Inflammatory macrophage treated with lipopolysaccharide for 4 hours (primary cell): ENCODE data around the gene CIAO3.
A peak's percentile ranks its signal among the peaks of the same experiment; 100 is the strongest.

Experiments
- DNase-seq: peaks from one replicate; pipeline ENCODE4 v3.0.0-alpha.2; 2020

The CIAO3 gene

GRCh38 chr16:687499-687898 lies 53.3 kb downstream of the CIAO3 start:
- DNase-seq, result no peak

DNA sequence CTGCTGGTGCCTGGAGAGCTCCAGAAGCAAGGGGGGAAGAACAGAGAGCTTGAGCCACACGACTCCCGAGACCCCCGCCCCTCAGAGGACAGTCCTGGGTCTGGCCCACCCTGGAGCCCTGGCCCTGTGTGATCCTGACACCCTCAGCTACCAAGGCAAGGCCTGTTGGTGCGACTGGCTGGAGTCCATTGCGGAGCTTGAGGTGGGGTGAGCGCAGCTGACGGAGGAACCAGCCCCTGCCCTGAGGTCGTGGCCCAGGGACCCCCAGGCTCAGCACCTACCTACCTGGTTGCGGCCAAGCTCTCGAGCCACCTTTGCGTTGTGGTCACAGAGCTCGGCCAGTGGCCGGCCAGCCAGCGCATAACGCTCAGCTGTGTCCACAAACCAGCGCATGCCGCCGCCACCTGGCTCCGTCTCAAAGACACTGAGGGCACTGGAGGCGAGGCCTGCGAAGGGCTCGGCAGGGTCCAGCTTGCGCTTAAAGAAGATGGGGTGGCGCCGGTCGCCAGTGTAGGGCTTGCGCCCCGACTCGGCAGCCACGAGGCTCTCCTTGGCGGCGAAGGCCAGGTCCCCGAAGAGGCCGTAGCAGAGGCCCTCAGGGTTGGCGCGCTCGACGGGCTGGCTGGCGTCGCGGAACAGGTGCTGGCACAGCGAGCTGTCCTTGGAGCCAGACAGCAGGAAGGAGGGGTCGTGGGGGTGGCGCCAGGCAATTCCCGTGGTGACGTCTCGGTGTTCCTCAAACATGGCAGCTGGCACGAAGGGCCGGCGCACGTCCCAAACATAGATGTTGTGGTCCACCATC lies 54.1 kb downstream of the CIAO3 start:
- DNase-seq, result no peak

- DNase-seq, result peak; percentile 42
Measured at GRCh38 chr16:685967-686366, 54.8 kb downstream of the CIAO3 start.

GRCh38 chr16:684961-685696 lies 55.7 kb downstream of the CIAO3 start:
- no peak for DNase-seq

- peak; percentile 96 for DNase-seq
Measured at GRCh38 chr16:684071-684794, 56.6 kb downstream of the CIAO3 start, which contains the start of gene JMJD8. JMJD8 (minus strand) TSS chr16:684334; CDS start chr16:684319, 15 bp downstream.

DNA sequence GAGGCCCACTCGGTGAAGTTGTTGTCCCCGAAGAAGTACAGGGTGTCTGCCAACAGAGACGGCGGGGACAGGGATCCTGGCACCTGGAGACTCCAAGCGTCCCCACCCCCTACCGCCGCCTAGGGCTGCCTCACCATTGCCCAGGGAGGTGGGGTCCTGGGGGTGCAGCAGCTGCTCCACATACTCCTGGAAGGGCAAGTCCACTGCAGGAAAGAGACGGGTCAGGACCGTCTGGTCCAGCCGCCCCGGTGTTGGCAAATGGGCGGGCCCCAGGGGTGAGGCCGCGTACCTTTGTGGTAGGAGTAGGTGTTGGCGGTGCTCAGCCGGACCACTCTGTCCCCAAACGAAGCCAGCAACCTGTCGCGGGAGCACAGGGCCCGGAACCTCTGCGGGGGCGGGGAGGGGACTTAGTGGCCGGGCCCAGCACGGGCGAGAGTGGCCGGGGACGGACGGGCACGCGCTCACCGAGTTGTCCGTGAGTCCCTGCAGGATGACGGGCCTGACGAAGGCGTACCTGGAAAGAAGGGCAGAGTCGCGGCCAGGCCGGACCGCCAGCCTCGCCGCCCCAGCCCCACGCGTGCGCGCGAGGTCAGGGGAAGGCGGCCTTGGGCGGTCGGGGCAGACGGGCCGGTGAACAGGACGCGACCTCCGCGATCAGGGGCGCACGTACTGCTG lies 57.3 kb downstream of the CIAO3 start:
- no peak for DNase-seq

- DNase-seq, result no peak
Measured at GRCh38 chr16:682493-683395, 58.1 kb downstream of the CIAO3 start.

- DNase-seq, result no peak
Measured at GRCh38 chr16:681746-682427, 58.9 kb downstream of the CIAO3 start.

GRCh38 chr16:680967-681745 lies 59.6 kb downstream of the CIAO3 start:
- DNase-seq, result peak; percentile 50

- no peak for DNase-seq
Measured at GRCh38 chr16:680625-680945, 60.2 kb downstream of the CIAO3 start.

- DNase-seq, result peak; percentile 89
Measured at GRCh38 chr16:679814-680624, 60.8 kb downstream of the CIAO3 start, which contains the start of gene STUB1. STUB1 (plus strand) TSS chr16:680410; CDS start chr16:680526, 116 bp downstream.
